HTERT RPE-1 (cell line): ENCODE results near the gene PLVAP.

Source experiments
- in situ Hi-C: fragments of 300-500 bp; cut with MboI; formaldehyde crosslinking; loops from 4 replicates; pipeline ENCODE4 v1.14.3; 2020; ENCODE audit warnings: low sequenced_read_pairs

The PLVAP gene

GRCh38 chr19:17334414-17335409 lies 42.4 kb downstream of the PLVAP start, which contains the start of gene ANO8:
ANO8 (minus strand) TSS chr19:17334855; CDS start chr19:17334670, 185 bp downstream.
- in situ Hi-C loops: no loop called here

- in situ Hi-C loops: no loop called here
These were observed 43.3 kb downstream of the PLVAP start for GRCh38 chr19:17333611-17334413.

GRCh38 chr19:17332677-17333581 lies 44.2 kb downstream of the PLVAP start:
- in situ Hi-C loops: no loop called here

GRCh38 chr19:17332360-17332676 lies 44.8 kb downstream of the PLVAP start:
- in situ Hi-C loops: no loop called here

GRCh38 chr19:17331045-17331558 lies 46.0 kb downstream of the PLVAP start:
- in situ Hi-C loops: no loop called here

- in situ Hi-C loops: no loop called here
These were observed 46.7 kb downstream of the PLVAP start for GRCh38 chr19:17330262-17331044.

- in situ Hi-C loops: no loop called here
These were observed 47.5 kb downstream of the PLVAP start for GRCh38 chr19:17329366-17330261.

- in situ Hi-C loops: no loop called here
These were observed 48.4 kb downstream of the PLVAP start for GRCh38 chr19:17328517-17329365.

- in situ Hi-C loops: no loop called here
These were observed 49.3 kb downstream of the PLVAP start for GRCh38 chr19:17327654-17328516.

- in situ Hi-C loops: no loop called here
These were observed 50.0 kb downstream of the PLVAP start for GRCh38 chr19:17327068-17327653.

GRCh38 chr19:17326595-17326966 lies 50.6 kb downstream of the PLVAP start:
- in situ Hi-C loops: no loop called here

- in situ Hi-C loops: no loop called here
These were observed 51.1 kb downstream of the PLVAP start for GRCh38 chr19:17325881-17326594.

- in situ Hi-C loops: no loop called here
These were observed 52.0 kb downstream of the PLVAP start for GRCh38 chr19:17325133-17325532.

GRCh38 chr19:17324357-17325114 lies 52.6 kb downstream of the PLVAP start:
- in situ Hi-C loops: no loop called here

GRCh38 chr19:17323964-17324332 lies 53.2 kb downstream of the PLVAP start:
- in situ Hi-C loops: no loop called here
